HG03520 (cell line): Measurements from ENCODE around the gene KCNMB2.

Experiments used
- ATAC-seq: cut with Tn5 transposase; IDR thresholded peaks from one replicate; pipeline ENCODE4 v1.9.1; 2021; ENCODE audit warnings: mild to moderate bottlenecking, moderate library complexity; ENCODE audit not compliant: unreplicated experiment

The KCNMB2 gene

GRCh38 chr3:178748874-178749273 lies 212.6 kb downstream of the KCNMB2 start:
- ATAC-seq, result no peak

- no peak for ATAC-seq
Measured at GRCh38 chr3:178749471-178749870, 213.2 kb downstream of the KCNMB2 start.

GRCh38 chr3:178750639-178751300 lies 214.5 kb downstream of the KCNMB2 start:
- no peak for ATAC-seq

GRCh38 chr3:178752843-178753242 lies 216.6 kb downstream of the KCNMB2 start:
- no peak for ATAC-seq

GRCh38 chr3:178754852-178755510 lies 218.7 kb downstream of the KCNMB2 start:
- ATAC-seq, result no peak

- no peak for ATAC-seq
Measured at GRCh38 chr3:178761024-178761423, 224.8 kb downstream of the KCNMB2 start.

GRCh38 chr3:178761461-178761860 lies 225.2 kb downstream of the KCNMB2 start:
- no peak for ATAC-seq

- ATAC-seq, result no peak
Measured at GRCh38 chr3:178762385-178762784, 226.1 kb downstream of the KCNMB2 start.

GRCh38 chr3:178765472-178765871 lies 229.2 kb downstream of the KCNMB2 start:
- ATAC-seq, result no peak

- no peak for ATAC-seq
Measured at GRCh38 chr3:178767581-178767980, 231.3 kb downstream of the KCNMB2 start.

GRCh38 chr3:178768072-178768864 lies 232.0 kb downstream of the KCNMB2 start:
- ATAC-seq, result no peak

GRCh38 chr3:178771511-178771910 lies 235.3 kb downstream of the KCNMB2 start:
- ATAC-seq, result no peak

- ATAC-seq, result no peak
Measured at GRCh38 chr3:178772746-178773145, 236.5 kb downstream of the KCNMB2 start.

GRCh38 chr3:178773358-178773757 lies 237.1 kb downstream of the KCNMB2 start:
- ATAC-seq, result no peak

- peak; percentile 69 for ATAC-seq
Measured at GRCh38 chr3:178777718-178778411, 241.6 kb downstream of the KCNMB2 start.

- no peak for ATAC-seq
Measured at GRCh38 chr3:178778589-178778988, 242.4 kb downstream of the KCNMB2 start.

GRCh38 chr3:178785961-178786360 lies 249.7 kb downstream of the KCNMB2 start:
- no peak for ATAC-seq

GRCh38 chr3:178787960-178788359 lies 251.7 kb downstream of the KCNMB2 start:
- no peak for ATAC-seq

GRCh38 chr3:178794711-178795110 lies 258.5 kb downstream of the KCNMB2 start:
- no peak for ATAC-seq

- no peak for ATAC-seq
Measured at GRCh38 chr3:178795349-178795748, 259.1 kb downstream of the KCNMB2 start.

GRCh38 chr3:178802259-178802658 lies 266.0 kb downstream of the KCNMB2 start:
- ATAC-seq, result no peak
